CD1c-positive myeloid dendritic cell (primary cell): ENCODE measurements around the gene KCNJ4.
"Not testable (repeated sequence)": the region's sequence is repeated elsewhere in the genome, so short reads cannot be mapped to it uniquely, and the experiment has no call there.

Experiments
- DNase-seq: peaks from one replicate; pipeline ENCODE4 v3.0.0-alpha.2; 2016; ENCODE audit errors: extremely low spot score

KCNJ4 gene

GRCh38 chr22:38386918-38387317 lies 68.1 kb downstream of the KCNJ4 start:
- not testable (repeated sequence) for DNase-seq

GRCh38 chr22:38383417-38383816 lies 71.6 kb downstream of the KCNJ4 start:
- DNase-seq, result no peak

GRCh38 chr22:38381371-38381770 lies 73.6 kb downstream of the KCNJ4 start:
- not testable (repeated sequence) for DNase-seq
